PC-9 (cell line): ENCODE measurements around the gene TAC4. TPM values are rescaled to one million over a fixed set of nuclear protein-coding genes. Genes with fewer than 3 reads are reported as not detected.

Experiments
- BruUV-seq: library from RNA; stranded (reverse); fragments of 400-500 nt; replicated peaks from 2 replicates; lab custom pipeline; 2021; lab: Mats Ljungman, UMichigan
- CTCF ChIA-PET: fragments of 300-600 bp; sonication (Branson Sonifier 250); formaldehyde crosslinking; loops from one replicate; lab custom pipeline; 2022; ENCODE audit warnings: antibody characterized with exemption; lab: Charles Lee
- POLR2A ChIA-PET: fragments of 300-600 bp; sonication (Branson Sonifier 250); formaldehyde crosslinking; loops from one replicate; lab custom pipeline; 2022; ENCODE audit warnings: antibody characterized with exemption; ENCODE audit not compliant: unreplicated experiment; lab: Charles Lee
- DNase-seq, 2 experiments: peaks; one replicate each; pipeline versions ENCODE4 v3.0.0 to v3.0.0-alpha.2; 2015 to 2022; ENCODE audit warnings: mixed read lengths in 1 of 2
- H2AFZ ChIP-seq: fragments of 200-600 bp; sonication (generic); 2 replicates; pipeline ENCODE4 v1.8.1; 2017; ENCODE audit warnings: antibody characterized with exemption
- H3F3A ChIP-seq: fragments of 200-600 bp; sonication (generic); 2 replicates; pipeline ENCODE4 v1.8.1; 2017; ENCODE audit warnings: antibody characterized with exemption, mild to moderate bottlenecking, low read depth; ENCODE audit not compliant: insufficient read depth
- H3K27ac ChIP-seq: fragments of 200-600 bp; sonication (generic); 2 replicates; pipeline ENCODE4 v1.6.1; 2016; ENCODE audit warnings: mixed run types
- H3K27me3 ChIP-seq: fragments of 200-600 bp; sonication (generic); 2 replicates; pipeline ENCODE4 v1.6.1; 2016; ENCODE audit warnings: low read depth, mixed run types; ENCODE audit not compliant: insufficient read depth
- H3K36me3 ChIP-seq: fragments of 200-600 bp; sonication (generic); 2 replicates; pipeline ENCODE4 v1.6.1; 2016; ENCODE audit warnings: low read depth, mixed run types
- H3K4me1 ChIP-seq: fragments of 200-600 bp; sonication (generic); replicated peaks from 2 replicates; pipeline ENCODE4 v1.6.1; 2016; ENCODE audit warnings: mixed run types; ENCODE audit not compliant: insufficient read depth
- H3K4me2 ChIP-seq: fragments of 200-600 bp; sonication (generic); 2 replicates; pipeline ENCODE4 v1.6.1; 2017; ENCODE audit warnings: mixed run types
- H3K4me3 ChIP-seq: fragments of 200-600 bp; sonication (generic); 2 replicates; pipeline ENCODE4 v1.6.1; 2016; ENCODE audit warnings: mixed run types
- H3K79me2 ChIP-seq: fragments of 200-600 bp; sonication (generic); 2 replicates; pipeline ENCODE4 v1.6.1; 2017; ENCODE audit warnings: low read depth, mixed run types
- H3K9me2 ChIP-seq: fragments of 200-600 bp; sonication (generic); 2 replicates; pipeline ENCODE4 v1.8.1; 2017; ENCODE audit warnings: mild to moderate bottlenecking; ENCODE audit not compliant: insufficient read depth
- H3K9me3 ChIP-seq: fragments of 200-600 bp; sonication (generic); 2 replicates; pipeline ENCODE4 v1.8.1; 2016; ENCODE audit warnings: low read depth; ENCODE audit not compliant: insufficient read depth
- H4K20me1 ChIP-seq: fragments of 200-600 bp; sonication (generic); 2 replicates; pipeline ENCODE4 v1.8.1; 2017; ENCODE audit not compliant: insufficient read depth
- CTCF ChIP-seq: fragments of 200-600 bp; sonication (generic); conservative IDR thresholded peaks from 2 replicates; pipeline ENCODE4 v1.6.1; 2017; ENCODE audit warnings: mixed run types, antibody characterized with exemption, mild to moderate bottlenecking, moderate library complexity
- EZH2 ChIP-seq: fragments of 200-600 bp; sonication (generic); IDR thresholded peaks from 2 replicates; pipeline ENCODE4 v1.8.0; 2017; ENCODE audit warnings: antibody characterized with exemption, low read depth
- intact Hi-C: fragments of 100-400 bp; cut with micrococcal nuclease; formaldehyde crosslinking; loops from one replicate; pipeline ENCODE4 v1.10.0; 2022; ENCODE audit not compliant: unreplicated experiment
- total RNA-seq: library from RNA; stranded (reverse); gene quantifications from 2 replicates; pipeline ENCODE4 v1.2.3, GENCODE V29; 2021

TAC4 gene
- total RNA-seq, 1 experiment from 2014 or later, result not detected

GRCh38 chr17:49872754-49873377 lies 25.0 kb upstream of the TAC4 start:
- Histone ChIP-seq H3K4me1 (peaks cover 15% of the 10 kb centered on the region), H3F3A (peaks cover 6% of the 10 kb centered on the region), H3K27me3 (no peaks in the 10 kb centered on the region), H3K4me3 (no peak overlapping the region), H2AFZ (no peak overlapping the region), H3K36me3 (no peaks in the 10 kb centered on the region), H3K9me2 (no peaks in the 10 kb centered on the region), H4K20me1 (no peaks in the 10 kb centered on the region), H3K27ac (no peak overlapping the region), H3K4me2 (peak overlapping the region; percentile 32; the same call in 1 of the 2 replicates), H3K79me2 (no peaks in the 10 kb centered on the region), H3K9me3 (no peaks in the 10 kb centered on the region)
- ChIA-PET CTCF (no interaction called here), POLR2A (interaction anchor here (0.7 kb wide), 1 partner anchor 51 kb away, joined by 5 read pairs; no protein-coding TSS in a partner anchor)
- TF ChIP-seq CTCF, result no peak
- TF ChIP-seq EZH2, result no peak
- intact Hi-C loops, result no loop called here
- no peak for DNase-seq
- no TSS peak for BruUV-seq

GRCh38 chr17:49871211-49871610 lies 23.3 kb upstream of the TAC4 start:
- Histone ChIP-seq H3K36me3 (no peaks in the 10 kb centered on the region), H3K27me3 (no peaks in the 10 kb centered on the region), H3K4me2 (no peak overlapping the region), H3K27ac (no peak overlapping the region), H4K20me1 (no peaks in the 10 kb centered on the region), H3K79me2 (no peaks in the 10 kb centered on the region), H2AFZ (no peak overlapping the region), H3K9me2 (no peaks in the 10 kb centered on the region), H3K4me1 (peaks cover 15% of the 10 kb centered on the region), H3K4me3 (no peak overlapping the region), H3F3A (peaks cover 4% of the 10 kb centered on the region), H3K9me3 (no peaks in the 10 kb centered on the region)
- CTCF ChIA-PET, result no interaction called here
- TF ChIP-seq CTCF (no peak), EZH2 (no peak)
- no TSS peak for BruUV-seq
- DNase-seq, result no peak
- intact Hi-C loops, result no loop called here
- POLR2A ChIA-PET, result no interaction called here

GRCh38 chr17:49870298-49870697 lies 22.4 kb upstream of the TAC4 start:
- no peaks in the 10 kb centered on the region for H3K79me2 ChIP-seq
- H2AFZ ChIP-seq, result no peak overlapping the region
- no peak overlapping the region for H3K27ac ChIP-seq
- CTCF ChIA-PET, result no interaction called here
- H3K4me3 ChIP-seq, result no peak overlapping the region
- BruUV-seq, result no TSS peak
- H3K4me2 ChIP-seq, result no peak overlapping the region
- H3F3A ChIP-seq, result no peaks in the 10 kb centered on the region
- no peaks in the 10 kb centered on the region for H4K20me1 ChIP-seq
- H3K9me2 ChIP-seq, result no peaks in the 10 kb centered on the region
- intact Hi-C loops, result no loop called here
- no peaks in the 10 kb centered on the region for H3K27me3 ChIP-seq
- TF ChIP-seq CTCF (no peak), EZH2 (no peak)
- POLR2A ChIA-PET, result no interaction called here
- DNase-seq, result no peak
- H3K9me3 ChIP-seq, result no peaks in the 10 kb centered on the region
- peaks cover 11% of the 10 kb centered on the region for H3K4me1 ChIP-seq
- H3K36me3 ChIP-seq, result no peaks in the 10 kb centered on the region
